Stimulated activated naive B cell treated with anti-CD40 and anti-IgM and Interleukin-4, amounts not matched to agents 10 μg/mL and 1 μg/mL and 100 μg/mL, for 72 hours (primary cell): ENCODE results near the gene CLMP.
A peak's percentile ranks its signal among the peaks of the same experiment; 100 is the strongest.

Experiments
- ATAC-seq, 2 donors: fragments of 150-1000 bp; cut with Tn5 transposase; replicated peaks; 2 replicates each; pipeline ENCODE4 v1.10.0; 2021; ENCODE audit warnings: moderate library complexity in 1 of 2
- DNase-seq: peaks from one replicate; pipeline ENCODE4 v3.0.0; 2021
- H3K27ac Mint-ChIP-seq: one replicate; pipeline ENCODE4 v1.8.0; 2022; ENCODE audit warnings: mild to moderate bottlenecking, mixed read lengths
- H3K27me3 Mint-ChIP-seq, 2 donors: one replicate each; pipeline ENCODE4 v1.8.0; 2022; ENCODE audit warnings: mixed read lengths in 2 of 2
- H3K36me3 Mint-ChIP-seq, 2 donors: one replicate each; pipeline ENCODE4 v1.8.0; 2022; ENCODE audit warnings: mixed read lengths in 2 of 2, mild to moderate bottlenecking in 1 of 2
- H3K4me1 Mint-ChIP-seq, 2 donors: one replicate each; pipeline ENCODE4 v1.8.0; 2022; ENCODE audit warnings: mixed read lengths in 2 of 2, mild to moderate bottlenecking in 1 of 2
- H3K4me3 Mint-ChIP-seq, 2 donors: one replicate each; pipeline ENCODE4 v1.8.0; 2022; ENCODE audit warnings: mild to moderate bottlenecking in 2 of 2, mixed read lengths in 2 of 2, moderate library complexity in 1 of 2
- H3K9me3 Mint-ChIP-seq, 2 donors: one replicate each; pipeline ENCODE4 v1.8.0; 2022; ENCODE audit warnings: mixed read lengths in 2 of 2, mild to moderate bottlenecking in 1 of 2

CLMP gene

GRCh38 chr11:123034597-123034996 is 160.5 kb downstream of the CLMP start:
- Mint-ChIP-seq H3K27ac (no peak overlapping the region), H3K36me3 (no peaks in the 10 kb centered on the region), H3K4me3 (no peak overlapping the region), H3K4me1 (no peaks in the 10 kb centered on the region), H3K9me3 (no peaks in the 10 kb centered on the region), H3K27me3 (no peaks in the 10 kb centered on the region)
- ATAC-seq (no peak), DNase-seq (no peak)

- Mint-ChIP-seq H3K36me3 (no peaks in the 10 kb centered on the region), H3K9me3 (no peaks in the 10 kb centered on the region), H3K4me1 (no peaks in the 10 kb centered on the region), H3K27ac (no peak overlapping the region), H3K27me3 (no peaks in the 10 kb centered on the region), H3K4me3 (no peak overlapping the region)
- ATAC-seq (no peak), DNase-seq (no peak)
Measured at GRCh38 chr11:123033895-123034294, 161.2 kb downstream of the CLMP start.

- ATAC-seq (no peak), DNase-seq (no peak)
- Mint-ChIP-seq H3K4me1 (no peaks in the 10 kb centered on the region), H3K36me3 (no peaks in the 10 kb centered on the region), H3K9me3 (no peaks in the 10 kb centered on the region), H3K27ac (no peak overlapping the region), H3K27me3 (no peaks in the 10 kb centered on the region), H3K4me3 (no peak overlapping the region)
Measured at GRCh38 chr11:123030517-123030916, 164.5 kb downstream of the CLMP start.

- DNase-seq, result peak; percentile 6
- H3K27me3 Mint-ChIP-seq, result peaks cover 8 to 11% of the 10 kb centered on the region in 2 donors
- H3K27ac Mint-ChIP-seq, result no peak overlapping the region
- no peaks in the 10 kb centered on the region for H3K9me3 Mint-ChIP-seq
- H3K4me1 Mint-ChIP-seq, result peaks cover 4 to 11% of the 10 kb centered on the region in 2 donors
- peak; percentile 91 to 94 for ATAC-seq
- no peak overlapping the region for H3K4me3 Mint-ChIP-seq
- H3K36me3 Mint-ChIP-seq, result no peaks in the 10 kb centered on the region
Measured at GRCh38 chr11:123020968-123021367, 174.1 kb downstream of the CLMP start.
